ENCODE measurements around the gene ARFGAP1. TPM values are rescaled to one million over a fixed set of nuclear protein-coding genes. Genes with fewer than 3 reads are reported as not detected.

The ARFGAP1 gene
- 44.8 and 55.0 TPM in 2 replicates for total RNA-seq

GRCh38 chr20:63272105-63273058 lies at the start of gene ARFGAP1:
ARFGAP1 (plus strand) TSS chr20:63272813; CDS start chr20:63275581, 2,768 bp downstream.

GRCh38 chr20:63235399-63235983 lies 37.1 kb upstream of the ARFGAP1 start, which contains the start of gene BIRC7:
BIRC7 (plus strand) TSS chr20:63235905; CDS start chr20:63236097, 192 bp downstream.

GRCh38 chr20:63254232-63254605 lies 18.4 kb upstream of the ARFGAP1 start, which contains the start of gene NKAIN4:
NKAIN4 (minus strand) TSS chr20:63254463; CDS start chr20:63254450, 13 bp downstream.

GRCh38 chr20:63292904-63293303 lies 20.3 kb downstream of the ARFGAP1 start, which contains the start of gene COL20A1:
COL20A1 (plus strand) TSS chr20:63293186; CDS start chr20:63295108, 1,922 bp downstream.

Other genes starting within 250 kb of the ARFGAP1 start
- gene YTHDF1, start 56.7 kb upstream of the ARFGAP1 start, total RNA-seq = 20.0 and 20.9 TPM in 2 replicates
- gene BIRC7, start 36.9 kb upstream of the ARFGAP1 start, total RNA-seq = not detected in 2 replicates
- gene NKAIN4, start 18.4 kb upstream of the ARFGAP1 start, total RNA-seq = not detected in 2 replicates
- not detected in 2 replicates for gene COL20A1, start 20.4 kb downstream of the ARFGAP1 start, total RNA-seq
- gene CHRNA4, start 88.5 kb downstream of the ARFGAP1 start, total RNA-seq = not detected in 2 replicates
- not detected in 2 replicates for gene KCNQ2, start 199.8 kb downstream of the ARFGAP1 start, total RNA-seq
- gene EEF1A2, start 226.3 kb downstream of the ARFGAP1 start, total RNA-seq = 0.20 and 0.40 TPM in 2 replicates
- 81.9 and 90.7 TPM in 2 replicates for gene PPDPF, start 248.0 kb downstream of the ARFGAP1 start, total RNA-seq